ENCODE data around the gene SMC5. TPM values are rescaled to one million over a fixed set of nuclear protein-coding genes. Genes with fewer than 3 reads are reported as not detected.

SMC5 gene
- total RNA-seq, 4 donors from 2014 or later: 17.9 to 65.5 (median 35.4) TPM

- Histone ChIP-seq H3K9me3 (no peaks in the 10 kb centered on the region), H3K4me3 (no peak overlapping the region), H3K27me3 (no peaks in the 10 kb centered on the region), H3K27ac (no peak overlapping the region), H3K36me3 (no peaks in the 10 kb centered on the region), H3K4me1 (no peaks in the 10 kb centered on the region)
- intact Hi-C loops (cut with DNase I; ENCODE audit: low total_unique reads): no loop called here
- TF ChIP-seq POLR2A (IDR thresholded peaks at IDR 0.05) (no peak), CTCF (IDR thresholded peaks at IDR 0.05) (no peak)
- no peak for DNase-seq
Observed at GRCh38 chr9:70367305-70367930, 108.6 kb downstream of the SMC5 start.

GRCh38 chr9:70374962-70375618 is 116.3 kb downstream of the SMC5 start:
- intact Hi-C loops (cut with DNase I; ENCODE audit: low total_unique reads): no loop called here
- Histone ChIP-seq H3K27ac (peak overlapping the region; percentile 16), H3K27me3 (no peaks in the 10 kb centered on the region), H3K9me3 (no peaks in the 10 kb centered on the region), H3K36me3 (no peaks in the 10 kb centered on the region), H3K4me1 (peaks cover 0 to 4% of the 10 kb centered on the region in 2 donors), H3K4me3 (no peak overlapping the region)
- no peak for DNase-seq
- no peak for TF ChIP-seq CTCF (IDR thresholded peaks at IDR 0.05)
- no peak for TF ChIP-seq POLR2A (IDR thresholded peaks at IDR 0.05)

- Histone ChIP-seq H3K9me3 (no peaks in the 10 kb centered on the region), H3K36me3 (no peaks in the 10 kb centered on the region), H3K27me3 (no peaks in the 10 kb centered on the region), H3K4me3 (no peak overlapping the region), H3K27ac (no peak overlapping the region), H3K4me1 (no peaks in the 10 kb centered on the region)
- TF ChIP-seq CTCF (IDR thresholded peaks at IDR 0.05) (no peak), POLR2A (IDR thresholded peaks at IDR 0.05) (no peak)
- no peak for DNase-seq
- intact Hi-C loops (cut with DNase I; ENCODE audit: low total_unique reads): no loop called here
Observed at GRCh38 chr9:70382046-70382708, 123.4 kb downstream of the SMC5 start.

- TF ChIP-seq POLR2A (IDR thresholded peaks at IDR 0.05) (no peak), CTCF (IDR thresholded peaks at IDR 0.05) (no peak)
- Histone ChIP-seq H3K4me1 (no peaks in the 10 kb centered on the region), H3K9me3 (no peaks in the 10 kb centered on the region), H3K36me3 (no peaks in the 10 kb centered on the region), H3K27ac (no peak overlapping the region), H3K27me3 (no peaks in the 10 kb centered on the region), H3K4me3 (no peak overlapping the region)
- no peak for DNase-seq
- intact Hi-C loops (cut with DNase I; ENCODE audit: low total_unique reads): no loop called here
Observed at GRCh38 chr9:70382709-70383605, 124.2 kb downstream of the SMC5 start.

Measured in uterus (tissue), 4 donors.